ENCODE results near the gene ERICH4. TPM values are rescaled to one million over a fixed set of nuclear protein-coding genes. Genes with fewer than 3 reads are reported as not detected.
"Not testable (repeated sequence)": the region's sequence is repeated elsewhere in the genome, so short reads cannot be mapped to it uniquely, and the experiment has no call there.

Gene ERICH4
- total RNA-seq, 2 donors from 2014 or later: not detected

GRCh38 chr19:41443813-41444455 is 978 bp downstream of the ERICH4 start:
- peak in 1 of 2 donors; percentile 35 for DNase-seq (ENCODE audit: low spot score in 2 of 2)

DNA sequence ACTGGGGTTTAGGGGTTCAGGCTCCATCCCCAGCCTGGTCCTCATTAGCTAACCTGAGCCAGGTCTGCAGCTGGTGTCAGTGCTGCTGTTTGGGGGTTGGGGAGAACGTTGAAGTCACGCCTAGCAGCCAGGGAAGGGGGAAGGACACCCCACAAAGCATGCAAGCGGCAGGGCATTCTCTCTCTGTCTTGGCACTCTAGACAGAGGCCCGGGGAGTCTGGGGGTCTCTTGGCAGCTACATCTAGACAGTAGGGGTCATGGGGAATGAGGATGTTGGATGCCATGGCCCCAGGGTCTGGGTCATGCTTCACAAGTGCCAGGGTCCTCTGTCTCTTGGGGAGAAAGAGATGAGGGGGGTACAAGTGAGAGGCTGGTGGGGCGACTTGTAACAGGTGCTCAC is 2.6 kb downstream of the ERICH4 start:
- Mint-ChIP-seq H3K36me3 (no peaks in the 10 kb centered on the region), H3K27ac (no peak overlapping the region), H3K9me3 (no peaks in the 10 kb centered on the region)
- ATAC-seq: no peak
- no peak for DNase-seq (ENCODE audit: low spot score in 2 of 2)

More at GRCh38 chr19:41443813-41444455, 978 bp downstream of the ERICH4 start:
- H3K9me3 Mint-ChIP-seq: no peaks in the 10 kb centered on the region
- H3K27ac Mint-ChIP-seq: peak overlapping the region in 1 of 2 donors; percentile 82
- H3K36me3 Mint-ChIP-seq: no peaks in the 10 kb centered on the region
- no peak for ATAC-seq

GRCh38 chr19:41447732-41448332 is 4.9 kb downstream of the ERICH4 start:
- Mint-ChIP-seq H3K36me3 (no peaks in the 10 kb centered on the region), H3K27ac (no peak overlapping the region), H3K9me3 (no peaks in the 10 kb centered on the region)
- ATAC-seq (no peak), DNase-seq (ENCODE audit: low spot score in 2 of 2) (no peak)

DNA sequence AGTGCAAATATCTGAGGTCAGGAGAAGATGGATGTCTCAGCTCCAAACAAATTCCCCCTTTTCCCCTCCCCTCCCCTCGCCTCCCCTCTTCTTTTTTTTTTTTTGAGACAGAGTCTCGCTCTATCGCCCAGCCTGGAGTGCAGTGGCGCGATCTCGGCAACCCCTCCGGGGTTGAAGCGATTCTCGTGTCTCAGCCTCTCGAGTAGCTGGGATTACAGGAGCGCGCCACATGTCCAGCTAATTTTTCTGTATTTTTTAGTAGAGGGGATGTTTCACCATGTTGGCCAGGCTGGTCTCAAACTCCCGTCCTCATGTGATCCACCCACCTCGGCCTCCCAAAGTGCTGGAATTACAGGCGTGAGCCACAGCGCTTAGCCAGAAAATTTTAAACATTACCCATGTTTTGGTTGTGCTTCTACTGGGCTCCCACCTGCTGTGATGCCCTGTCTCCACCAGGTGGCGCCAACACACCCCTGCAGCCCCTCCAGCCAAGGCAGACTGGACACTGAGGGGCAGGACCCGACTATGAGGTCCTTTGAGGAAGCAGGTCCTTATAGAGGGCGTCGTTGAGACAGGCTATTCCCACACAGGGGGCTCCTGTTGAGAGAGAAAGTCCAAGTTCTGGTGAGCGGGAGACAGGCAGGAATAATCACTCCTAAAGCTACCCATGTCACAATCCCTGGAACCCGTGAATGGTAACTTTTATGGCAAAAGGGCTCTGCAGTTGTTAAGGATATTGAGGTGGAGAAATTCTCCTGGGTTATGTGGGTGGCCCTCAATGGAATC is 6.3 kb downstream of the ERICH4 start:
- no peaks in the 10 kb centered on the region for H3K36me3 Mint-ChIP-seq
- ATAC-seq (peak; percentile 92 to 95), DNase-seq (ENCODE audit: low spot score in 2 of 2) (peak; percentile 80 to 81)
- no peaks in the 10 kb centered on the region for H3K9me3 Mint-ChIP-seq
- peak overlapping the region; percentile 59 to 90 for H3K27ac Mint-ChIP-seq

GRCh38 chr19:41449865-41450178 is 6.9 kb downstream of the ERICH4 start:
- ATAC-seq: peak; percentile 9 to 36
- no peak for DNase-seq (ENCODE audit: low spot score in 2 of 2)
- H3K36me3 Mint-ChIP-seq: no peaks in the 10 kb centered on the region
- no peaks in the 10 kb centered on the region for H3K9me3 Mint-ChIP-seq
- peak overlapping the region in 1 of 2 donors; percentile 59 for H3K27ac Mint-ChIP-seq

- Mint-ChIP-seq H3K36me3 (no peaks in the 10 kb centered on the region), H3K27ac (no peak overlapping the region), H3K9me3 (no peaks in the 10 kb centered on the region)
- no peak for DNase-seq (ENCODE audit: low spot score in 2 of 2)
- no peak for ATAC-seq
These were observed 9.8 kb downstream of the ERICH4 start for GRCh38 chr19:41452584-41453275.

- Mint-ChIP-seq H3K9me3 (no peaks in the 10 kb centered on the region), H3K36me3 (no peaks in the 10 kb centered on the region), H3K27ac (no peak overlapping the region)
- DNase-seq (ENCODE audit: low spot score in 2 of 2): no peak
- ATAC-seq: no peak
These were observed 13.0 kb downstream of the ERICH4 start for GRCh38 chr19:41455936-41456335.

DNA sequence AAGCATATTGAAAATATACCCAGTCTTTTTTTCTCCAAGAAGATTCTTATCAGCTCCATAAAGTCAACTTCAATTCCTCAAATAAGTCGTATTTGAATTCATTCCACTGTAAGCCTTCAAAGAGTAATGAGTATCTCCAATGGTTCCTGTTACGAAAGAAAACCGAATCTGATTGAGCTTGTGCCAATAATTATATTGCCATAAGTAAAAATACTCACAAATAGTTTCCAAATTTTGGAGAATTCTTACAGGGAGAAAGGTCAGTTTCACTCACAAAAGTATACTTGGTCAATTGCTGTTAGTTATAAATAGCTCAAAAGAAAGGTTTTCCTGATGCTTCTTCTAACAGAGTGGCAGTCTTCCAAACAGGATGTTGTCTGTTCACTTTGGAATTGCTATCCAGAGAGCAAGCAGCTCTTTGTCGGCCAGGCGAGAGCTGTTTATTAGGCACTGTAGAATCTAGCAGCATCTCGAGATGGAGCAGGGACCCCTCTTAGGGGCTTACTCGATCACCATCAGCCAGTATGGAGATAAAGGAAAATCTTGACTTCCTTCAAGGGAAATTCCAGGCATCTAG is 13.5 kb downstream of the ERICH4 start:
- no peak for DNase-seq (ENCODE audit: low spot score in 2 of 2)
- no peaks in the 10 kb centered on the region for H3K9me3 Mint-ChIP-seq
- no peak for ATAC-seq
- H3K27ac Mint-ChIP-seq: no peak overlapping the region
- no peaks in the 10 kb centered on the region for H3K36me3 Mint-ChIP-seq

DNA sequence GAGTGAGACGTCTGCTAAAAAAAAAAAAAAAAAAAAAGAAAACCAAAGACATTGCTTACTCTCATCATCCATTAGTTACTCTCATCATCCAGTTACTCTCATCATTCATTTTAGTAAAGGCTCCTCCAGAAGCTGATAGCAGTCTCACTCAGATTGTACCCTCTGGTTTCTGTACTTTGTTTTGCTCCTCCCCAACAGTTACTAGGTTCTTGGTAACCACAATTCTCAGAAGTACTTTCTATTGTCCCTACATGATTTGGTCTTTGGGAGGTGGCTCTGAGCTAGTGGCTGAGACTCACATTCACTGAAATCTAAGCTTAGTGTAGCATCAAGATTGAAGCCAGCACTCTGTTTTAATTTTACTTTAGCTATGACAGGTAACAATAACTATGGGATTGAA is 14.3 kb downstream of the ERICH4 start:
- peak overlapping the region in 1 of 2 donors; percentile 31 for H3K27ac Mint-ChIP-seq
- DNase-seq (ENCODE audit: low spot score in 2 of 2): no peak
- no peaks in the 10 kb centered on the region for H3K9me3 Mint-ChIP-seq
- peak; percentile 93 to 97 for ATAC-seq
- H3K36me3 Mint-ChIP-seq: no peaks in the 10 kb centered on the region

DNA sequence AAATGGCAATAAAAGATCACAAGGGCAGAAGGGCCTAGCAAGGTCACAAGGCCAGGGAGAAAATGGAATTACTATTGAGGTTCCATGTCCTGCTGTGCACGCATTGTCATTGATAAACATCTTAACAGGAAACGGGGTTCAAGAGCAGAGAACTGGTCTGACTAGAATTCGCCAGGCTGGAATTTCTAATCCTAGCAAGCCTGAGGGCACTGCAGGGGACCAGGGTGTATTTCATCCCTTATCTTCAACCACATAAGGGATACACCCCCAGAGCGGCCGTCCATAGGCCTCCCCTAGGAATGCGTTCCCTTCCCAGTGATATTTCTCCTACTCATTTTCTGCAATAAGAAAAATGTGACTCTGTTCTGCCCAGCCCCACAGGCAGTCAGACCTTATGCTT is 19.5 kb downstream of the ERICH4 start:
- Mint-ChIP-seq H3K9me3 (no peaks in the 10 kb centered on the region), H3K27ac (no peak overlapping the region), H3K36me3 (no peaks in the 10 kb centered on the region)
- ATAC-seq (no peak), DNase-seq (ENCODE audit: low spot score in 2 of 2) (no peak)

DNA sequence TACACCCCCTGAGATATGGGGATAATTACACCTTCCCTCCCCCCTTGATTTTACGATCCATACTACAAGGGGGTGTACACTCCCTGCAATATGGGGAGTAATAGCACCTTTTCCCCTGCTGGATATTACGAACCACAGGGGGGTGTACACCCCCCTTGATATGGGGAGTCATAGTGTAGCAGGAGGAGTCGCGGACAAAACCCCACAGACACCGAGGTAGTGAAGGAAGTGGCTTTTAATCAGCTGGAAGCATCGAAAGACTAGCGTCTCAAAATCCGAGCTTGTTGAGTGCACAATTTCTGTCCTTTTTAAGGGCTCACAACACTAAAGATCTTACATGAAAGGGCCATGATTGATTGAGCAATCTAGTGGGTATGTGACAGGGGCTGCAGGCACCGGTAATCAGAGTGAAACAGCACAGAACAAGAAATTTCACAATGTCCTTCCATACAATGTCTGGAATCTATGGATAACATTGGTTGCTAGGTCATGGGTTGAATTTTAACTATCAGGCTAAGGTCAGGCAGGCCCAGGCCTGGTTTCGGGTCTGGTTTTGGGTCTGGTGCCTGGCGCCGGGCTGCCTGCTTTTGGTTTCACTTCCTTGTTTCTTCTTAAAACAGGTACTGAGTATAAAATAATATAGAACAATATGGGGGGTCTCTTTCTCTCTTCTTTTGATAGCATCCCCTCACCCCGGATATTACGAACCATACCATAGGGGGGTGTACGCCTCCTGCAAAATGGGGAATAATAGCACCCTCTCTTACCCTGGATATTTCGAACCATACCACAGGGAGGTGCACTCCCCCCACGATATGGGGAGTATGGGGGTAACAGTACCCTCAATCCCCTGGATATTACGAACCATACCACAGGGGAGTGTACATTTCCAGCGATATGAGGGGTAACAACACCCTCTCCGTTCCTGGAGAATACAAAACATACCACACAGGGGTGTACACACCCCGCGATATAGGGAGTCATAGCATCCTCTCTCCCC is 20.6 kb downstream of the ERICH4 start:
- peak overlapping the region in 1 of 2 donors; percentile 68 for H3K27ac Mint-ChIP-seq
- not testable (repeated sequence) for H3K36me3 Mint-ChIP-seq; DNase-seq (ENCODE audit: low spot score in 2 of 2); H3K9me3 Mint-ChIP-seq
- peak; percentile 18 to 53 for ATAC-seq

DNA sequence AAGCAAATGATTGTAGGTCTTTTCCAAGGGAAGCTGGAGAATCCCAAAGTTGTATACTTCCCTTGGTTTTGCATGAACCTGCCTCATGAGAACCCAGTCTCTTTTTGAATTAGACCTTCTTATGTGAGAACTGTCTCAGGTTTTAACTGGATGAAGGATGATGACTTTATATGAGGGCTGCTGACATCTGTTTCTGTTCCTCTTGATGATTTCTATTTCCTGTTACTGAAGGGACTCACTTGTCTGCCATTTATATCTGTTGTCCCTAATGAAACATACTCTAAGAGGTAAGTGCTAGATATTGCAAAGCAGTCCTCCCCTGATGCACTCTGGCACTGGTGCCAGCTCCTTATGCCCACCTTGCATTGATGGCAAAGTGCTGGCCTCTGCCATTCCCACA is 33.6 kb downstream of the ERICH4 start:
- Mint-ChIP-seq H3K9me3 (no peaks in the 10 kb centered on the region), H3K36me3 (no peaks in the 10 kb centered on the region), H3K27ac (no peak overlapping the region)
- no peak for ATAC-seq
- no peak for DNase-seq (ENCODE audit: low spot score in 2 of 2)

DNA sequence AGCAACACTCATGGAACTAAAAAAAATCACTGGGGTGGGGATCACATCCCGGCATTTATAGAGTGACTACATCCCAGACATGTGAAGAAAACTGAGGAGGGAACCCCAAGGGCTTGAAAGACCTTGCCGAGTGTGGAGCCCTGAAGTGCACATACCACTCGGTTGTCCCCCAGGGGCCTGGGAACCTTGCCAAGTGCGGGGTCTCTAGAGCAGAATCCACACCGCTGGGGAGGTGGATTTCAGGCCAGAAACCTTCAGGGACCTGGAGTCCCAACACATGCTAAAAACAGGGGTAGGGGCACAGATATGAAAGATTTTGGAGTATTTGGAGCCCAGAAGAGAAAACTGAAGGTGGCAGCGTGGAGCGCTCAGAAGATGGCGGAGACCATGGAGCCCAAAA is 35.2 kb downstream of the ERICH4 start:
- Mint-ChIP-seq H3K27ac (no peak overlapping the region), H3K36me3 (no peaks in the 10 kb centered on the region), H3K9me3 (no peaks in the 10 kb centered on the region)
- ATAC-seq: no peak
- DNase-seq (ENCODE audit: low spot score in 2 of 2): no peak

DNA sequence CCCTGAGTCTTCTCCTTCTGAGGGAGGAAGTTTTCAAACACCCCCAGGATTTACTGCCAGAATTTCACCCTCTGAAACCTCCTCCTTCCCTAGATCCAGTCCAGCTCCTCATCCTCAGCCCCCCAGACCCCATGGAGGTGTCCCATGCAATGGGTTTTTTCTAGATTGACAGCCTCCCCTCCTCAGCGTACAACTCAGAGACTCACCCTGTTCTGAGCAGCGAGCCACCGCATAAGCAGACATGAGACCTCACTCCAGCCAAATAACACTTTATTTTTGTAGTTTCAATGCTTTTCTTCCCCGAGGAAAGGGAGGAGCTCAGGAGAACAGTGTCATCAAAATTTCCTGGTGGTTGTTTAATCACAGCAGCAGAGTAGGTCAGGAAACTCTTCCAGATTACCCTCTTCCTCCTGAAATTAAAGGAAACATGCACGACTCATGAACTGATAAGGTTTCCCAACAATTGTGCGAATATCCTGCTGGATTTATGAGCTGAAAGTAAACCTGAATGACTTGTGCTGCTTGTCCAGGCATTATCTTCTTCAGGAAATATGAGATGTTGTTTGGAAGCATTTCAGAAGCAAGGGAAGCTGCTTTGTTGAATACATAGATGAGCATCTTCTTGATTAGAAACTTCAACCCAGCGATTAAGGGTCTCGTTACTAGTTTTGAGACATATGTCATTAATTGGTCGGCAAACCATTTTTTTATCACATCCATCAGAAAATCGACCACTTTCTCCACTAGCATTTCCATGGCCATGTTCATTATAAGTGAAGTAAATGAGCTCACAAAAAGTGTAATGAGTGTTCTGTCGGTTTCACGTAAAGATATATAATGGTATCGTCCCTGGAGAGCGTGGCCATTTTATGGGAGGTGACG is 36.2 kb downstream of the ERICH4 start:
- DNase-seq (ENCODE audit: low spot score in 2 of 2): no peak
- H3K27ac Mint-ChIP-seq: no peak overlapping the region
- no peak for ATAC-seq
- no peaks in the 10 kb centered on the region for H3K36me3 Mint-ChIP-seq
- no peaks in the 10 kb centered on the region for H3K9me3 Mint-ChIP-seq

- Mint-ChIP-seq H3K27ac (no peak overlapping the region), H3K9me3 (no peaks in the 10 kb centered on the region), H3K36me3 (no peaks in the 10 kb centered on the region)
- DNase-seq (ENCODE audit: low spot score in 2 of 2) (no peak), ATAC-seq (no peak)
These were observed 36.8 kb downstream of the ERICH4 start for GRCh38 chr19:41479757-41480191.
